ENCODE results near the gene TNFRSF8.

DNA sequence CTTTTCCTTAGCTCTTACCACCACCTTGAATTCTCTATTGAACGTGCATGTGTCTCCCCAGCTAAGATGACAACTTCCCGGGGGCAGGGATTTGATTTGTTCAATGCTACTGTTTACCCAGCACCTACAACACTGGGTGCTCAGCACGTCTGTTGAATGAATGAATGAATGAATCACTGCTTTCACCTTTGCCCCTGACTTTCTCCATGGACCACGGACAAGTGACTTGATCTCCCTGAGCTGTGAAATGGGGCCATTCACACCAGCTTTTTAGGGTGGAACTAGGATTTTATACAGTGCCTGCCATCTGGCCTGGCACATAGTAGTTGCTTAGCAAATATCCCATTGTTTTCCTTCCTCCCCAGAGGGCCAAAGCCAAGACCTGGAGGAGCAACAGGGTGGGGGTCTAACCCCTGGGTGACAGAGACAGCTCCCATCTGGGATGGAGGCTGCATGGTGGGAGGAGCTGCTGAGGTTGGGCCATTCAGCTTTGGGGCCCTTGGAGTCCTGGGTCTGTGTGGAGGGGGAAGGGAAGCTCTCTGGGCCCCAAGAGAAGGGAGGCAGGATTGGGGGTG, 119.4 kb downstream of the TNFRSF8 start:
- TF ChIP-seq, protein P1, sequence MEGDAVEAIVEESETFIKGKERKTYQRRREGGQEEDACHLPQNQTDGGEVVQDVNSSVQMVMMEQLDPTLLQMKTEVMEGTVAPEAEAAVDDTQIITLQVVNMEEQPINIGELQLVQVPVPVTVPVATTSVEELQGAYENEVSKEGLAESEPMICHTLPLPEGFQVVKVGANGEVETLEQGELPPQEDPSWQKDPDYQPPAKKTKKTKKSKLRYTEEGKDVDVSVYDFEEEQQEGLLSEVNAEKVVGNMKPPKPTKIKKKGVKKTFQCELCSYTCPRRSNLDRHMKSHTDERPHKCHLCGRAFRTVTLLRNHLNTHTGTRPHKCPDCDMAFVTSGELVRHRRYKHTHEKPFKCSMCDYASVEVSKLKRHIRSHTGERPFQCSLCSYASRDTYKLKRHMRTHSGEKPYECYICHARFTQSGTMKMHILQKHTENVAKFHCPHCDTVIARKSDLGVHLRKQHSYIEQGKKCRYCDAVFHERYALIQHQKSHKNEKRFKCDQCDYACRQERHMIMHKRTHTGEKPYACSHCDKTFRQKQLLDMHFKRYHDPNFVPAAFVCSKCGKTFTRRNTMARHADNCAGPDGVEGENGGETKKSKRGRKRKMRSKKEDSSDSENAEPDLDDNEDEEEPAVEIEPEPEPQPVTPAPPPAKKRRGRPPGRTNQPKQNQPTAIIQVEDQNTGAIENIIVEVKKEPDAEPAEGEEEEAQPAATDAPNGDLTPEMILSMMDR (IDR thresholded peaks at IDR 0.05), result no peak
- no peak for TF ChIP-seq POLR2A (IDR thresholded peaks at IDR 0.05)
